NAMALWA (cell line): ENCODE results near the gene NDE1.
"Not testable (repeated sequence)": the region's sequence is repeated elsewhere in the genome, so short reads cannot be mapped to it uniquely, and the experiment has no call there.

ENCODE experiments used
- DNase-seq: peaks from one replicate; pipeline ENCODE4 v3.0.0-alpha.2; 2015; ENCODE audit warnings: low spot score

Gene NDE1

DNA sequence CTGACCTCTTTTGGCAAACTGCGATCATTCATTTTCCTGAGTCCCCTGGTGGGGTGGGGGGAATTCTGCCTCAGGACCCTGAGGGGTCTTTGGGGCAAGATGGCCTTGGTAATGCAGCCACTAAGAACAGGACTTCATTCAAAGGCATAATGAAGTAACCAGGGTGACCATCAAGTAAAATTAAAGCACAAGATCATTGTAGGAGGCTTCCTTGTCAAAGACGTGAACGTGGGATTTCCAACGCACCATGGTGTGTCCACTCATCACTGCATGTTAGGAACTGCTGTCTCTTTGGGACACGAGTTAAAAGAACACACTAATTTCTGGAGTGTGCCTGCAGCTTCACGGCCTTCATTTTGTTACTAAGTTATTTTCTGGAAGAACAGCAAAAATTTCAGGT lies 51.3 kb downstream of the NDE1 start:
- DNase-seq: no peak

DNA sequence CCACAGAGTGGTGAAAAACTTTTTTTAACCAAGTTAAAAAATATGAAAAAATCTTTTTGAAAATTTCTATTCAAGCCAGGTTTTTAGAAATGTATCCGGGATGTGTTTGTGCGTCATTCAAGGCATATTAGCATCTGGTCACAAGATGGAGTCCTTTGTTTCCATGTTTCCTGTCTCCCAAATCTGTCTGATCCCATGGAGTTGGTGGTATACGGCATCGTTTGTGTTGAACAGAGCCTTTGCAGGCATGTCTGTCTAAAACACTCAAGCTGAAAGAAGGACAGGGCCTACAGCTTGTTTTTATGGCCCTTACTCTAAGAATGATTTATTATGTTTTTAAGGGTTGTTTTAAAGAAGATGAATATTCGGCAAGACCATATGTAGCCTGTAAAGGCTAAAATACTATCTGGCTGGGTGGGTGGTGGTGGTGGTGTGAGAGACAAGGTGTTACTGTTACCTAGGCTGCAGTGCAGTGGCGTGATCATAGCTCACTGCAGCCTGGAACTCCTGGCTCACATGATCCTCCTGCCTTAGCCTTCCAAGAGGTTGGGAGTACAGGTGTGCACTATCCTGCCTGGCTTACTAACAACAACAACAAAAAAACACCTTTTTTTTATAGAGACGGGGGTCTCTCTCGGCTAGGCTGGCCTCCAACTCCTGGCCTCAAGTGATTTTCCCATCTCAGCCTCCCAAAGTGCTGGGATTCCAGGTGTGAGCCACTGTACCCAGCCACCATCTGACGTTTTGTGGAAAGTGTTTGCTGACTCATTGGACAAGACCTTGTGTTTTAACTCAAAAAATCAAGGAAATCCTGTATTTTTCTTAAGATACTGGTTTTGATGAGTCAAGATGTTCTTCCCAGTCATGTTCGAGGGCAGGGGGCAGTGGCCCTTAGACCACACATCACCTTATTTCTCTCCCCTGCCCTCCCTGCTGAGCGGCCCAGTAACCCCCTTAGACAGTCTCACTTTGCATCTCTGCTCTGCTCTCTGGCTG lies 52.2 kb downstream of the NDE1 start:
- DNase-seq: no peak

DNA sequence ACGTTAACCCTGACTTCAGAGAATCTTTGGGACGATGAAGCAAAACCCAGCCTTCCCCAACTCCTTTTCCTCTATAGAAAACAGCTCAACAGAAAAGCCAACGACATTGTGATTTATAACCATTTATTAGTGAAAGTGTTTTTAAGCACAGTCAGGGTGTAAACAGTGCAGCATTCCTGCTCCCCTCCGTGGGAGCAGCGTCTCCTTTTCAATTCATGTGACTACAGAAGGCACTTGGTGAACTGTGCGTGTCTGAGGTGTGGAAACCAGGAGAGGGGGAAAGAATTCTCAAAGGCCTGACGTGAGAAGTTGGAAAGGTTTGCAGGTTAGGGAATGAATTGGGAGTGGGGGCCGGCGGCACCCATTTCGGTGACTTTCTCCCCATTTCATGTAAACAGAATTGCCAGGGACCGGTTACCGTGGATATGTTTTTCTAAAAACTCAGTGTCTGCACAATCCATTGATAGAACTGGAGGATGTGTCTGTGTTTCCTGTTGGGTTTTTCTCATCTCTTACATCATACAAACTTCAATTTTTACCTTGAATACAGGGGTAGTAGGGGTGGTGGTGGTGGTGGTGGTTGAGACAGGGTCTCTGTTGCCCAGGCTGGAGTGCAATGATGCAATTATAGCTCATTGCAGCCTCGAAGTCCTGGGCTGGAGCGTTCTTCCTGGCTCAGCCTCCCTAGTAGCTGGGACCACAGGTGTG lies 53.1 kb downstream of the NDE1 start:
- no peak for DNase-seq

DNA sequence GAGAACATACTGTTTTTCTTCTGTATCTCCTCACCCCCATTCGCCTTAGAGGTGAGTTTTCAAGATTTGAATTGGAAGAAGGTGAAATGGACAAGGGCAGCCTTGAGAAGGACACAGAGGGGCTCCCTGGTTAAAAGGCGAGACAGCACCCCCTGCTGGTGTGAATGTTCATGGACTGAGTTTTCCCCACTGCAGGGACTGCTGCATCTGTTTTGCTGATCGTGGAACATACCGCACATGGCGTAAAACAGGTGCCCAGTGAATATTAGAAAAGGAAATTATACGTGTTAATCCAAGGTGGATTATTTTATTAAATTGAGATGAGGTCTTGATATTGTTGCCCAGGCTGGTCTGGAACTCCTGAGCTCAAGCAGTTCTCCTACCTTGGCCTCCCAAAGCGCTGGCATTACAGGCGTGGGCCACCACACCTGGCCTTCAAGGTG lies 54.5 kb downstream of the NDE1 start:
- peak; percentile 69 for DNase-seq

DNA sequence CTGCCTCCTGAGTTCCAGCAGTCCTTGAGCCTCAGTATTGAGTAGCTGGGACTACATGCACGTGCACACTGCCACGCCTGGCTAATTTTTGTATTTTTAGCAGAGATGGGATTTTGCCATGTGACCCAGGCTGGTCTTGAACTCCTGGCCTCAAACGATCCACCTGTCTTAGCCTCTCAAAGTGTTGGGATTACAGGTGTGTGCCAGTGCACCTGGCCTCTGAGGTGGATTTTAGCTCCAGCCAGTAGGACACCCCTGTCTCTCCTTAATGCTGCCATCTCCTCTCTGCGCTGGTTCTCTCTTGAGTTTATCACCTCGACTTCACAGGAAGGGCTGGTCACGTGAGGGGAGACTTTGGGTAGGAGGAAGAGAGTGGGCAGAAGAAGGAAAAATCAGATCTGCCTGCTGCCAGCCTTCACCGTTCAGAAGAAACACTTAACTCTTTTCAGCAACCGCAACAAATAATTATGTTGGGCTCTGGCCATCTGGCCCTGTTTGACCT lies 55.1 kb downstream of the NDE1 start:
- no peak for DNase-seq

DNA sequence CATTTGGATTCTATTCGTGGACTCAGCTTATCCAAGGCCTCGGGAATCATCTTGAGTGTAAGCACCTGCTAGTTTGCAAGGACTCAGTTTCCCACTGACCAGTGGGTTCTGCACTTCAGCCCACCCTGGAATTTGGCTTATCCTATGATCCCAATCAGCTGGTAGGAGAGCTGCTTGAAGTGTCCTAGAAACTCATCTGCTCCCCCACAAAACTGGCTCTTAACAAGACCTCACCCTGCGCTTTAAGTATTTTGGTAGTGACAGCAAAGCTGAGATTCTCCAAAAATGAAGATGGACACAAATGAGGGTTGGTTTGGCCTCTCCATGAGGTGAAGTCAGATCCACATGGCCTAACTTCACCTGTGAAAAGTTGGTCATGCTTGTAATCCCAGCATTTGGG lies 57.3 kb downstream of the NDE1 start:
- DNase-seq: no peak

DNA sequence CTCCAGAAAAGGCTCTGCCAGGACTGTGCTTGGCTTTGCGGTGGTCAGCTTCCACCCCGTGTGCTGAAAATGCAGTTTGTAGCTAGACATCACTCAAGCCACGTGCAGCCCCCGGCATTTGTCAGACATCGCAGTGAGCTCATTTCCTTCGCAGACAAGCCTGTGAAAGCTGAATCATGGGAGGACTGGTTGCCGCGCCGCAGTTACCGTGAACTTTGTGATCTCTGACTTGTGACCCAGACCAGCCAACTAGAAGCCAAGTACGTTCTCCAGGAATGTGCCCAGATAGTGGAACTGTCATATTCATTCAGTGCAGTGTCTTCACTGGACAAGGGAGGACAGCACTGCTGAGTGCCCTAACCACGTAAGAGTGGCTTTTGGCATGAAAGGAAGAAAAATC lies 58.1 kb downstream of the NDE1 start:
- DNase-seq: no peak

DNA sequence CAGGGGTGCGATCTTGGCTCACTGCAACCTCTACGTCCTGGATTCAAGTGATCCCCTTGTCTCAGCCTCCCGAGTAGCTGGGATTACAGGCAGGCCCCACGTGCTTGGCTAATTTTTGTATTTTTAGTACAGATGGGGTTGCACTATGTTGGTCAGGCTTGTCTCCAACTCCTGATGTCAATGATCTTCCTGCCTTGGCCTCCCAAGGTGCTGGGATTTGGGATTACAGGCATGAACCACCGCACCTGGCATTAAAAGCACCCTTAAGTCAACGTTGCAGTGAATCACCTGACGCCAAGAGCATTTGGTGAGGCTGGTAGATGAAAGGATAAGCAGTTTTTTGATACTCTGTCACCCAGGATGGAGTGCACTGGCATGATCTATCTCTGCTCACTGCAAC lies 59.0 kb downstream of the NDE1 start:
- no peak for DNase-seq

DNA sequence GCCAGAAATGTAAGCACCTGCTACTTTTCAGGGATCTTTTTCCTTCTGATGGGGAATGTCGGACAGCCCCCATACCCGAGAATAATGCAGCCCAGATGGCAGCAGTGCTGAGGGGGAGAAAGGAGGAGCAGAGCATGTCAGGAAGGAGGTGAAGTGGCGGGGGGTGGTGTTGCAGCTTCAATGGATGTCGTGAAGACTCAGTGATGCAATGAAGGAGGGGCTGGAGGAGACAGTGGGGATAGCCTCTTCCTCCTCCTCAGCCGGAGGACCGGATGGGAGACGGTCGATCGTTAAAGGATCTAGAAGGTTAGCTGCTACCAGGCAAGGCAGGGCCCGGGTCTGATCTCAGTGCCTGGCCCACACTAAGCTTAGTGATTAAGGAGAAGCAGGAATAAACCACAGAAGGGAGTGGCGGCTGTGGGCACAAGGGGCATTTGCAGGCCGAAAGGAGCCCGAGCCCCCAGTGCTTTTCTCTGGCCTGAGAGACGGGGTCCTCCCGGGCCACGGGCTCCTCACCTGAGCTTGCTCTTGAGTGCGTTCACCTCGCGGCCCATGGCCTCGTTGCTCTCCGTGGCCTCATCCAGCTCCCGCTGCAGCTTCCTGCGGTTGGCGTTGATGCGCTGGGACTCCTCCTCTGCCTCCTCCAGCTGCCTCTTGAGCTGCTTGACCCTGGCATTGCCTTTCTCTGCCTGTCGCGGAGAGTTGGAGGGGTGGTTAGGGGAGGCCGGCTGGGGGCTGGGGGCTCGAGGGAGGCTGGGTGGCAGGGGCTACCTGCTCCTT lies 64.5 kb downstream of the NDE1 start:
- DNase-seq: no peak

DNA sequence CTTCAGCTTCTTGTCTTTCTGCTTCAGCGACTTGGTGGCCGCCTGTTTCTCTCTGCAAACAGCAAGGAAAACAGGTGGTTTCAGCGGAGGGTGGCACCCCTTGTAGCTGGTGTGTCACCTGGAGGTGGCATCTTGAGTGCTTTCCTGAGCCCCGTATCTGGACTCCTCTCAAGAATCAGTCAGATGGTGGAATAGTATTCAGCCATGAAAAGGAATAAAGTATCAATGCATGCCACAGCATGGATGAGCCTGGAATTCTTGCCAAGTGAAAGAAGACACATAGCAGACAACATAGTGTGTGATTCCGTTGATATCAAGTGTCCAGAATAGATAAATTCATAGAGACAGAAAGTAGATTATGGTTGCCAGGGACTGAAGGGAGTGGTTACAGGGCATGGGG lies 65.2 kb downstream of the NDE1 start:
- no peak for DNase-seq

DNA sequence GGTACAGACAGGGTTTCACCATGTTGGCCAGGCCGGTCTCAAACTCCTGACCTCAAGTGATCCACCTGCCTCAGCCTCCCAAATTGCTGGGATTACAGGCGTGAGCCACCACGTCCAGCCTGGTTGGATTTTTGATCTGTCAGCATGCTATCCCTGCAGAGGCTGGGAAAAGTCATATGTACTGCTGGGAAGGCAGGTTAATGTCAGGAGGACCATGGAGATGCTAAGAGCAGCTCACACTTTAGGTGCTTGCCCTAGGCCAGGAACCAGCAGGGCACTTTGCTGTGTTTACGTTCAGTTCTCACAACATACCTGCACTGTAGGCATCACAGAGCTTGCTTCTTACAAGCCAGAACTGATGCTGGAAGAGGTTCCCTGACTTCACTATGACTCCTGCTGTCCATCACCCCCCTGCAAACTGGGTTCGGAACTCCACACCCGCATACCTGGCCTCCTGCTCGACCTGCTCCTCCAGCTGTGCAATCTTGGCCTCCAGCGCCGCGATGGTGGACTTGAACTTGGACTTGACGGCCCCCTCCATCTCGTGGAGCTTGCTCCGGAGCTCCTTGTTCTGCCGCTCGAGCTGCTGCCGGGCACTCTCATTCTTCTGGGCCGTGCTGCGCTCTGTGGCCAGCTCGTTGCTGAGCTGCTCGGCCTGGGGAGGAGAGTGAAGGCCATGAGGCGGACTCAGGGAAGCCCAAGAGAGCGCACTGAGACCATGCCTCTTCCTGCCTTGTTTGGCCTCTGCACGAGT lies 66.8 kb downstream of the NDE1 start:
- DNase-seq: no peak

DNA sequence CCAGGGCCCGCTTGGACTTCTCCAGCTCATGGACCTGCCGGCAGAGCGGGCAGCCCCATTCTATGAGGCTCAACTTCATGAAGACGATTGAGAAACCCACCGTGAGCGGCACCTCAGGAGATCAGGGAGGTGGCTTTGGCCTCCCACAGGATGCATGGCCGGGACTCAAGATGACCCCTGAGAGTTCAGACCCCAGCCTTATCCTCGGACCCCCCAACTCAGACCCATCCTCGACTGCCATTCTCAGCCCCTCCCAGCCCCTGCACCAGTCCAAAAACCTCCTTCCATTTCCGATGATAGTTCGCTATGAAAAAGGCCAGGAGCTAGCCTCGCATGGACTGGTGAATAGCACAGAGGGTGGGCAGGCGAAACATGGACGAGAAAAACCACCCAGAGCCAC lies 71.0 kb downstream of the NDE1 start:
- DNase-seq: no peak

DNA sequence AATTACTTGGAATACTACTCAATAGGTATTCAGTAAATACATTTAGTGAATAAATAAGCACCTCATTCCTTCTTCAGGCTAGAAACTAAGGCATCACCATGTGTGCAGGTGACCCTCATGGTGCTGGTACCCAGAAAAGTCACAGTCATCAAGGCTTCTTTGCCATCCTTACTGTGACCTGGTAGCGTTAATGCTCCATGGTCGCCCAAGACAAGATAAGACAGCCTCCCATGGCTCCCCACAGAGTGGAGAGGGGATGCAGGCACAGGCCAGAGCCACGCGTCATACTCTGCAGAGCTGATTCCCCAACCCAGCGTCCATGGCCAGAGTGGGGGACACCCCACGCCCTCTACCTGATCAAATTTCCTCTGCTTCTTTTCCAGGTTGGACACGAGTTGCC lies 73.8 kb downstream of the NDE1 start:
- DNase-seq: no peak

DNA sequence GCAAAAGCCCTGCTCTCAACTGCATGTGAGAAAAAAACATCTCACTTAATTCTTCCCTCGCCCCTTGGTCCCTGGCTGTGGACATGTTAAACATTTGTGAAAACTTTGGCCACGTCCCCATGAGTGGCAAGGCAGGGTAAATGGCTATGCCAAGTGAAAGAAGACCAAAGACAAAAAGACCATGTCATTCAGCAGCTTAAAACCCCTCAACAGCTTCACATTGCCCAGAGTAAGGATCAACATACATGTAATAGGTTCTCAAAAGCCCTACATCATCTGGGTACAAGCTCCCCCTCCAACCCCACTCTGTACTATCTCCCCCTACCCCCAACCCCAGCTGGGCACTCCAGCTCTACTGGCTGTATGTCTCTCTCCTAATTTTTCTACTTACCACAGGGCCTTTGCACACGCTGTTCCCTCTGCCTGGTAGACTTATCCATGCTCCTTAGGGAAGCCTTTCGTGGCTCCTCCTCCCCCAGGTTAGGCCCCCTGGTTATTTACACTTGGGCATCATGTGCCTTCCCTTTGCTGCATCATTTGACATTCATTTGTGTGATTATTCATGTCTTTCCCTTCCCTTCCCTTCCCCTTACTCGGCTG lies 75.7 kb downstream of the NDE1 start:
- DNase-seq: no peak

DNA sequence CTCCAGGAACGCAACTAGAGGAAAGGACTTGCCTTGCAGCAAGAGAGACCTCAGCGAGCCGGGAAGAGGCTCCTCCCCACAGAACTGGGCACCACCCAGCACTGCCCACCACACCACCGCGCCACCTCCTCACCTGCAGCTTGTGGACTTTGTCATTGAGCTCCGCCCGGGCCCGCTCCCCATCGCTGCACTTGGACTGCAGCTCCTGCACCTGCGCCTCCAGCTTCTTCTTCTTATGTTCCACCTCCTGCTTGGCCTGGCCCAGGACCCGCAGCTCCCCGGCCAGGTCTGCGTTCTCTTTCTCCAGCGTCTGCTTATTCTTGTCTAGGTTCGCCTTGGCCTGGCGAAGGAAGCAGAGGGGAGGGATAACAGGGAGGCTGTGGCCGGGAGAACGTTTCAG lies 76.7 kb downstream of the NDE1 start:
- no peak for DNase-seq

DNA sequence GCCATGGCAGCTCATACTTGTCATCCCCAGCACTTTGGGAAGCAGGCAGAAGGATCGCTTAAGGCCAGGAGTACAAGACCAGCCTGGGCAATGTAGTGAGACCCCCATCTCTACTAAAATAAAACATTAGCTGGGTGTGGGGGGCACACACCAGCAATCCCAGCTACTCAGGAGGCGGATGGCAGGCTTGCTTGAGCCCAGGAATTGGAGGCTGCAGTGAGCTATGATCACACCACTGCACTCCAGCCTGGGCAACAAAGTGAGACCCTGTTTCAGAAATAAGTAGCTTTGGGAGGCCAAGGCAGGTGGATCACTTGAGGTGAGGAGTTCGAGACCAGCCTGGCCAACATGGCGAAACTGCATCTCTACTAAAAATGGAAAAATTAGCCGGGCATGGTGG lies 77.7 kb downstream of the NDE1 start:
- not testable (repeated sequence) for DNase-seq

DNA sequence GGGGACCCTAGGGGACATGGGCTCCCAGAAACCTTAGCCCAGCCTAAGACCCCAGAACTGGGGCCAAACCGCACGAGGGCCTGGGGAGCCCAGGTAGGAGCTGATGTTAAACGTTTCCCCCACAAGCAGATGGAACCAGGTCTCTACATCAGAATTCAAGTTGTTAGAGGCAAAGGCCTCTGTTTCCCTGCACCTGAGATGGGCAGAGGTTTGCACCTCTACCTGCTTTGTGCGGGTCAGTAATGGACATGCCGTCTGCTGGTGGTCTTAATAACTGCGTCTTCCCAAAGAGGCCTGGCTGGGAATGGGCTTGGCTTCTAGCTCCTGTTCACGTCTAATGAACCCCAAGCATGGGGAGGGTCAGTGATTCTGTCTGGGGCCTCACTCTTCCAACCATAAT lies 79.1 kb downstream of the NDE1 start:
- DNase-seq: no peak

DNA sequence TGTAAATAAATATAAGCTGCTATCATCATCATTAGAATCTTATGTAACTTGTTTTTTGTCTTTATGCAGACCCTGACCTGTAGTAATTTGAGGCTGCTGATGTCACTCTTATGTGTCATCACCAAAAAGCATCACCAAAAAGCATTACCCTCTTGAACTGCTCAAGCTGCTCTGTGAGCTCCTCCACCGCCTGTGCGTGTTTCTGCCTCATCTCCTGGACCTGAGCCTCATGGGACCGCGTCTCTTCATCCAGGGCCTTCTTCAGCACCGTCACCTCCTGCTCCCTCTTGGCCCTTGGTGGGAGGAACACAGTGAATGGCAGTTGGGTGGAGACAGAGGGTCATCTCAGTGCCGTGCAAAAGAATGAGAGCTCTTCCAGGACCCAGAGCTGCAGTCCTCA lies 82.4 kb downstream of the NDE1 start:
- DNase-seq: no peak

DNA sequence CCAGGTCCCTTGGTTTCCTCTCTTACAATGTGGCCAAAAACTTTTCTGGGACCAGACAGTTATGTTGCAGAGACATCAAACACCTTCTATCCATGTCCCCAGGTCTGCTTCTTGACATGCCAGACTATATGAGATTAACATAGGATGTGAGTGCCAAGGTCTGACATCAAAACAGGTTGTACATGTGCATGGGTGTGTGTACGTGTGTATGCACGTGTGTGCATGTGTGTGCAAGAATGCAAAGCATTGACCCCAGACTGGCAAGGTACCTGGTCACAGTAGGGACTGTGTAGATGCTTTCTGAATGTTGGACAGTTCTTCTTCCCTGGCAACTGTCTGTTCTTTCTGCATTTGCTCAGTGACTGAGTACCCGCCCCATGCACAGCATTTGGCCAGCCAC lies 85.6 kb downstream of the NDE1 start:
- no peak for DNase-seq

DNA sequence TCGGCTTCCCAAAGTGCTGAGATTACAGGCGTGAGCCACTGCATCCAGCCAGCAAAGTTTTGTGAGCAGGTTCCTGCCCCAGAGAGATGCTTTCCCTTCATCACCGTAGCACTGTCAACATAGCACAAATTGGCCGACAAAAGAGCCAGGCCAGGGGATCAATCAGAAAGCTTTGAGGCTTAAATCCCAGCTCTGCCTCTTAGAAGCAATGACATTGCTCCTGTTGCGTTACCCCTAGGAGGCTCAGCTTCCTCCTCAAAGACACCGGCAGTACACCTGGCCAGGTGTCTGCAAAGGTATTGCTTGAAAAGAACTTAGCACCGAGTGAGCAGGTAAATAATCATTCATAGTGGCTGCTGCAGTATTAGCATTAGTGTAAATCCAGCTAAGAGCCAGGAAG lies 86.5 kb downstream of the NDE1 start:
- no peak for DNase-seq

DNA sequence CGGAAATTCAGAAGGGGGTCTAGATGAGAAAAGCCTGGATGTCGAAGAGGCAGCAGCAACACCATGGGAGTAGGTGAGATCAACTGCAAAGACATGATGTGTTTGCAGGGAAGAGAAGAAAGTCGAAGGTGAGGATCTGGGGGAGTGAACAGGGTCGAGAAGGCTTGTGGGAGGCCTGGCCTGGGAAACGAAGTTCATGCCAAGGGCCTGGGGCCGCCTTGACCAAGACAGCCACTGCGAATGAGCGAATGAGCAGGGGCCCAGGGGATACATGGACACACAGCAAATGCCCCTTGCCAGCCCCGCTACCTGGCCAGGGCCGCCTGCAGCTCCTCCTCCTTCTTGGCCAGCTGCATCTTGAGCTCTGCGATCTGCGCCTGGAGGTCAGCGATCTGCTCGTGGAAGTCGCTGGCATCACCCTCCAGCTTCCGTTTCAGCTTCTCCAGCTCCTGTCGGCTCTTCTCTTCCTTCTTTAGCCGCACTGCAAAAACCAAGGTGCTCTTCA lies 87.1 kb downstream of the NDE1 start:
- DNase-seq: no peak
